ENCODE data around the gene ACTN3. TPM values are rescaled to one million over a fixed set of nuclear protein-coding genes. Genes with fewer than 3 reads are reported as not detected.
"Not testable (repeated sequence)": the region's sequence is repeated elsewhere in the genome, so short reads cannot be mapped to it uniquely, and the experiment has no call there.

The ACTN3 gene
- polyA plus RNA-seq, 3 donors, result 0.32 to 0.67 (median 0.43) TPM

DNA sequence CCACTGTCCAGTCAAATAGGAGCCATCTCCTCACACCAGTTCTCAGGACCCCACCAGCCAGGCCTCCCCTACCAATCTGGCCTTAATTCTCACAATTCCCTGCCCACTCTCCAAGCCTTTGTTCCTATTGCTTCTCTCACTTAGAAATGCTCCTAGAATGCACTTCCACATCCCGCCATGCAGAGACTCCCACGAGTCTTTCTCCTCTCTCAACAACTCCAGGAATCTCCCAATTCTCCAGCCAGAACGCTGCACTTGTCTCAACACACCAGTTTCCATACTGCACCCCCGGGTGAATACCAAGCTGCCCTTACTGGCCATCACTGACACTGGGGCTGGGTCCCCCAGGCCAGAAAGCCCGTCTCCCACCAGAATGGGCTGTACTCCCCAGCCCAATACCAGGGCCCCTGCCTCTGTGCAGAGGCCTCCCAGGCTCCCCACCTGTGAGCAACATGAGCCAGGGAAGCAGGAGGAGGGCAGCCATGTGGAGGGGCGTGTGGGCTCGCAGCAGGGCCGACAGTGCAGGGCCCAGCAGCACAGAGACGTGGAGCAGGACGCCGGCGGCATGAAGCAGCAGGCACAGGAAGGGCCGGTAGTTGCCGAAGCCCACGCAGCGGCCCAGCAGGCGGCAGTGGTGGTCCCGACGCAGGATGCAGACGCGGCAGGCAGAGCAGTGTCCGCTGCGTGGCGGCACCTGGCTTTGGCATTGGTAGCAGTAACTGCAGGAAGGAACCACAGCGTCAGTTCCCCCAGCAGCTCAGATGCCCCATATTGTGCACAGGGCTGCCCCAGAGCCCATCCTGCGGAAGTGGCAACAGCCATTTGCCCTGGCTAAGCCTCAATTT lies 3.2 kb upstream of the ACTN3 start:
- DNase-seq, result peak; percentile 64

- not testable (repeated sequence) for DNase-seq
Observed at GRCh38 chr11:66544952-66545351, 1.8 kb upstream of the ACTN3 start.

DNA sequence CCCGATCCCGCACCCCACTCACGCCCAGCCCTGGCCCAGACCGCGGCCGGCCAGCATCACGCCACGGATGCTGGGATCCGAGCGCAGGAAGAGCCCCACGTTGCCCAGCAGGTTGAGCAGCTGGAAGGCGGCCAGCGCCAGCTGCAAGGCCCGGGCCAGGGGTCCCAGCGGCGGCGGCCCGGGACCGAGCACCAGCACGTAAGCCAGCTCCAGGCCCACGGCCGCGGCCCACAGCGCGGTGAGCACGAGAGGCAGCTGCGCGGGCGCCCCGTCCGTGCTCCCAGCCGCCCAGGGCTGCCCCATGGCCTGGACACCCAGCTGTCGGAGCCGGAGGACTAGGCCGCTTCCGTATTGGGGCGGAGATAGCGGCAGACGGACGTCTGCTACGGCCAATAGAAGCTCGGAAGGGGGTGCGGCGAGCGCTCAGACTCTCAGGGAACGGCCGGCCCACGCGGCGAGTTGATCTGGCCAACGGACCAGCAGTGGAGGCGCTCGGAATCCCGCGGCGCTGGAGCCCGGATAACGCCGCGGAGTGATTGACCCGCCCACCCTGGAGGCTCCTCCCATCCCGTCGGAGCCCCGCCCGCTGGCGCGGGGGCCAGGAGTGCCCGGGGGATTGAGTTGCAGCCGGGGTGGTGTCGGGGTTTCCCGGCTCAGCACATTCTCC lies 869 bp upstream of the ACTN3 start, which contains the start of gene ZDHHC24:
TSS of gene ZDHHC24 (minus strand) at position 348 of the 667 bp plus-strand sequence. CDS start at position 303, 45 bp downstream.
- DNase-seq, result peak; percentile 92

DNA sequence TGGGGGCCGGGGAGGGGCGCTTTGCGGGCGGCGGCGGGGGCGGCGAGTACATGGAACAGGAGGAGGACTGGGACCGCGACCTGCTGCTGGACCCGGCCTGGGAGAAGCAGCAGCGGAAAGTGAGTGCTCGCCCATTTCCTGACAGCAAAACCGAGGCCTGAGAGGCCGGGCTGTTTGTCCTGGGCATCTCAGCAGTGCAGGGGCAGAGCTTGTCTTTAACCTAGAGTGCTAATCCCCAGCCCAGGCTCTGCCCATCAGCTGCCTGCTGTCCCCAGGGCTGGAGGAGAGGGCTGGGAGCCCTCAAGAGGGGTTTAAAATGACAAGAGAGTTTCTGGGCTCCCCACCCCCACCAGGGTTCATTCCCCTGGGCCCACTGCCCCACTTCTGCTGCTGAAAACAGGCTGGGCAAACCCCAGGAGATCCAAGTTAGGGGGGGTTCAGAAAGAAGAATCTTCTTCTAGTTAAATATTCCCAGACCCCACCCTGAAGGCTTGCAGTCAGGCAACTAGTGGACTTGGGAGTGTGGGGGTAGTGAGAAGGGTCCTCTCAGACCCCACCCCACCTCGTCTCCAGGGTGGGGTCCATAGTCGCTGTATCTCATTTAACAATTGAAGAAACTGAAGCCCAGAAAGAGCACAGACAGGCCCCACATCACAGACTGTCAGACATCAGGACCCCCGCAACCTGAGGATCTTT lies 411 bp downstream of the ACTN3 start:
- DNase-seq, result no peak

DNA sequence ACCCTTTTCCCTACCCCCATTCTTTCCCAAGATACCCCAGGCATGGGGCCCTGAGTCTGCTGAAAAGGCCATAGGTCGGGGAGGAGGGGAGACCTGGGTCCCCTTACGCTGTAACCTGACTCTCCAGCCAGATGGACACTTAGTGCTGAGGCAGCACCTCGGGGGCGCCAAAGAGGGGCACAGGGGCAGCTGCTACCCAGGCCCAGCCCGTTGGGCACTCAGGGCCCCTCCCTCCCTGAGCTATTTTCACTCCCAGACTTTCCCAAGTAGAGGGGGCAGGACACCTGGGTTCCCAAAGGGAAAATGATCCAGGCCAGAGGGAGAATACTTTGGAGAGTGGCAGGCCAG lies 933 bp downstream of the ACTN3 start:
- DNase-seq, result no peak

DNA sequence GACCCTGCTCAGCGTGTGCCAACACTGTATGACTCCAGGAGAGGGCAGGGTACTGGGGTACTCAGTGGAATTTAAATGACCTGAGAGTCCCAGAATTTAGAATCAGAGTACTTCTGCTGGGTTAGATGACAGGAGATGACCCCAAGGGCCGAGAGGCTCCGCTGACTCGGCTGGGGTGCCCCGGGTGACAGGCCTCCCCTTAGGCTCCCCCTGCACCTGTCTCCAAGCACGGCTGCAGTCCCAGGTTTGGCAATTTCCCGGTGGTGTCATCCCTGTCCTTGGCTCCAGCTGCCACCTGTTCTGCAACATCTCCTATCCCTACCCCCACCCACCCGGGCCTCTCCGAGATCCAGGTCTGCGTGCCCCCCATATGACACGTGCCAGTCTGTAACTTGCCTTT lies 1.3 kb downstream of the ACTN3 start:
- no peak for DNase-seq

DNA sequence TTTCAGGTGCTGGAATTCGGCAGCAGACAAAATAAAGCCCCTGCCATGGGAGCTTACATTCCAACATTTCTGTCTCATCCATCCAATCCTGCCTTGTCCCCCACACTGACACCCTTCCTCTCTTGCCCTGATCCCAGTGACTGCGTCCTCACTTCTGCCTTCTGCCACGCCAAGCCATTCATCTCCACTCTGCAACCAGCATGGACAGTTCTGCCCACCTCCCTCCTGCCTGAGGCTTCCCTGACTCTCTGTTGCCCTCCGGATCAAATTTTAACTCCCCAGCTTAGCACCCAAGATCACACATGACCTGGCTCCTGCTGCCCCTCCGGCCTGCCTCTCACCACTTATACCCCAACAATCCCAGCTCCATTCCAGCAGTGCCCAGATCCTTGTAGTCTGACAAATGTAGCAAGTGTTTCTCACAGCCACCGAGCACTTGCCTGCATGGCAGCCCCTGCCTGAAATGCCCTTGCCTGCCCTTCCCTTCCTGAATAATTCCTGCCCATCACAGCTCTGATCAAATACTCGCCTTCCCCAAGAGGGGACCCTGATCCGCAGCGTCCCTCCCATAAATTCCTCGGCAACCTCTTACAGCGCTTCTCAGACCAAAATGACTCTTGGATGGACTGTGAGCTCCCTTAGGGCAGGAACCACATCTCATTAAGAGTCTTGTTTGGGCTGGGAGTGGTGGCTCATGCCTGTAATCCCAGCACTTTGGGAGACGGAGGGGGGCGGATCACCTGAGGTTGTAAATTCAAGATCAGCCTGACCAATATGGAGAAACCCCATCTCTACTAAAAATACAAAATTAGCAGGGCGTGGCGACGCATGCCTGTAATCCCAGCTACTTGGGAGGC lies 2.3 kb downstream of the ACTN3 start:
- no peak for DNase-seq

- no peak for DNase-seq
Observed at GRCh38 chr11:66549696-66550095, 3.0 kb downstream of the ACTN3 start.

GRCh38 chr11:66550887-66551286 lies 4.2 kb downstream of the ACTN3 start:
- DNase-seq, result no peak

- DNase-seq, result no peak
Observed at GRCh38 chr11:66554602-66555001, 7.9 kb downstream of the ACTN3 start.

GRCh38 chr11:66555416-66555815 lies 8.7 kb downstream of the ACTN3 start:
- DNase-seq, result no peak

GRCh38 chr11:66556086-66556485 lies 9.4 kb downstream of the ACTN3 start:
- DNase-seq, result no peak

GRCh38 chr11:66557733-66558326 lies 11.1 kb downstream of the ACTN3 start:
- DNase-seq, result no peak

GRCh38 chr11:66559142-66559865 lies 12.6 kb downstream of the ACTN3 start:
- no peak for DNase-seq

GRCh38 chr11:66559866-66560676 lies 13.4 kb downstream of the ACTN3 start:
- no peak for DNase-seq

- no peak for DNase-seq
Observed at GRCh38 chr11:66561178-66561974, 14.7 kb downstream of the ACTN3 start.

GRCh38 chr11:66561975-66562248 lies 15.2 kb downstream of the ACTN3 start:
- no peak for DNase-seq

- DNase-seq, result no peak
Observed at GRCh38 chr11:66562275-66562674, 15.6 kb downstream of the ACTN3 start.
